ENCODE measurements around the gene LAMC2. TPM values are rescaled to one million over a fixed set of nuclear protein-coding genes. Genes with fewer than 3 reads are reported as not detected.

Gene LAMC2
- polyA plus RNA-seq, 1 donor (not counting 4 experiments of a cell fraction or from before 2014, with no cell fraction given) = 1,627 TPM

DNA sequence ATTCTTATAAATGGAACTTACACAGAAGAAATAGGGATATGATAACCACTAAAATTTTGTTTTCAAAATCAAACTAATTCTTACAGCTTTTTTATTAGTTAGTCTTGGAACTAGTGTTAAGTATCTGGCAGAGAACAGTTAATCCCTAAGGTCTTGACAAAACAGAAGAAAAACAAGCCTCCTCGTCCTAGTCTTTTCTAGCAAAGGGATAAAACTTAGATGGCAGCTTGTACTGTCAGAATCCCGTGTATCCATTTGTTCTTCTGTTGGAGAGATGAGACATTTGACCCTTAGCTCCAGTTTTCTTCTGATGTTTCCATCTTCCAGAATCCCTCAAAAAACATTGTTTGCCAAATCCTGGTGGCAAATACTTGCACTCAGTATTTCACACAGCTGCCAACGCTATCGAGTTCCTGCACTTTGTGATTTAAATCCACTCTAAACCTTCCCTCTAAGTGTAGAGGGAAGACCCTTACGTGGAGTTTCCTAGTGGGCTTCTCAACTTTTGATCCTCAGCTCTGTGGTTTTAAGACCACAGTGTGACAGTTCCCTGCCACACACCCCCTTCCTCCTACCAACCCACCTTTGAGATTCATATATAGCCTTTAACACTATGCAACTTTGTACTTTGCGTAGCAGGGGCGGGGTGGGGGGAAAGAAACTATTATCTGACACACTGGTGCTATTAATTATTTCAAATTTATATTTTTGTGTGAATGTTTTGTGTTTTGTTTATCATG, 42.3 kb upstream of the LAMC2 start:
- TF ChIP-seq, protein P1, sequence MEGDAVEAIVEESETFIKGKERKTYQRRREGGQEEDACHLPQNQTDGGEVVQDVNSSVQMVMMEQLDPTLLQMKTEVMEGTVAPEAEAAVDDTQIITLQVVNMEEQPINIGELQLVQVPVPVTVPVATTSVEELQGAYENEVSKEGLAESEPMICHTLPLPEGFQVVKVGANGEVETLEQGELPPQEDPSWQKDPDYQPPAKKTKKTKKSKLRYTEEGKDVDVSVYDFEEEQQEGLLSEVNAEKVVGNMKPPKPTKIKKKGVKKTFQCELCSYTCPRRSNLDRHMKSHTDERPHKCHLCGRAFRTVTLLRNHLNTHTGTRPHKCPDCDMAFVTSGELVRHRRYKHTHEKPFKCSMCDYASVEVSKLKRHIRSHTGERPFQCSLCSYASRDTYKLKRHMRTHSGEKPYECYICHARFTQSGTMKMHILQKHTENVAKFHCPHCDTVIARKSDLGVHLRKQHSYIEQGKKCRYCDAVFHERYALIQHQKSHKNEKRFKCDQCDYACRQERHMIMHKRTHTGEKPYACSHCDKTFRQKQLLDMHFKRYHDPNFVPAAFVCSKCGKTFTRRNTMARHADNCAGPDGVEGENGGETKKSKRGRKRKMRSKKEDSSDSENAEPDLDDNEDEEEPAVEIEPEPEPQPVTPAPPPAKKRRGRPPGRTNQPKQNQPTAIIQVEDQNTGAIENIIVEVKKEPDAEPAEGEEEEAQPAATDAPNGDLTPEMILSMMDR (optimal IDR thresholded peaks at IDR 0.05 in 1 of 3, IDR thresholded peaks at IDR 0.05 in 1 of 3, conservative IDR thresholded peaks at IDR 0.05 in 1 of 3; ENCODE audit: extremely low read depth in 1 of 3, insufficient read depth in 2 of 3, low read length in 3 of 3) = no peak
- TF ChIP-seq EZH2 (IDR thresholded peaks at IDR 0.05; ENCODE audit: low read length) = no peak

DNA sequence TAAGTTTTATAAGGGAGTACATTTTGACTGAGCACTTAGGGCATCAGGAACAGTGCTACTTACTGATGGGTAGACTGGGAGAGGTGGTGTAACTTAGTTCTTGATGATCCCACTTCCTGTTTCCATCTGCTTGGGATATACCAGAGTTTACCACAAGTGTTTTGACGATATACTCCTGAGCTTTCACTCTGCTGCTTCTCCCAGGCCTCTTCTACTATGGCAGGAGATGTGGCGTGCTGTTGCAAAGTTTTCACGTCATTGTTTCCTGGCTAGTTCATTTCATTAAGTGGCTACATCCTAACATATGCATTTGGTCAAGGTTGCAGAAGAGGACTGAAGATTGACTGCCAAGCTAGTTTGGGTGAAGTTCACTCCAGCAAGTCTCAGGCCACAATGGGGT, 41.3 kb upstream of the LAMC2 start:
- dilution Hi-C loops (cut with MboI; ENCODE audit: extremely low pct_ligation_motif_present, low sequenced_read_pairs) = no loop called here
- TF ChIP-seq, protein P1 (optimal IDR thresholded peaks at IDR 0.05 in 1 of 3, IDR thresholded peaks at IDR 0.05 in 1 of 3, conservative IDR thresholded peaks at IDR 0.05 in 1 of 3; ENCODE audit: extremely low read depth in 1 of 3, insufficient read depth in 2 of 3, low read length in 3 of 3) = no peak
- TF ChIP-seq EZH2 (IDR thresholded peaks at IDR 0.05; ENCODE audit: low read length) = no peak
- no peaks in the 10 kb centered on the region for H3K79me2 ChIP-seq (ENCODE audit: control insufficient read depth, insufficient read depth, low read length)
- H3K4me3 ChIP-seq (ENCODE audit: control insufficient read depth in 2 of 3, extremely low read depth in 1 of 3, insufficient read depth in 2 of 3, low read depth in 1 of 3, low read length in 3 of 3) = no peak overlapping the region
- FAIRE-seq (no peak), DNase-seq (ENCODE audit: low read depth, low spot score) (no peak)
- H3K4me2 ChIP-seq (ENCODE audit: control insufficient read depth, extremely low read depth, insufficient read depth, low read depth, low read length) = no peak overlapping the region
- no peak overlapping the region for H2AFZ ChIP-seq (ENCODE audit: control insufficient read depth, low read length)
- no peak overlapping the region for H3K9ac ChIP-seq (ENCODE audit: control insufficient read depth, extremely low read depth, insufficient read depth, low read length)
- no peaks in the 10 kb centered on the region for H3K9me1 ChIP-seq (ENCODE audit: control insufficient read depth, extremely low read depth, insufficient read depth, low read length)
- peaks cover 15 to 31% of the 10 kb centered on the region in 2 experiments for H3K36me3 ChIP-seq (ENCODE audit: control insufficient read depth in 2 of 2, extremely low read depth in 1 of 2, insufficient read depth in 2 of 2, low read length in 2 of 2)
- no peaks in the 10 kb centered on the region for H4K20me1 ChIP-seq (ENCODE audit: control insufficient read depth, extremely low read depth, insufficient read depth, low read length)
- H3K4me1 ChIP-seq (ENCODE audit: control insufficient read depth, extremely low read depth, insufficient read depth, low read length) = peaks cover 20% of the 10 kb centered on the region
- no peaks in the 10 kb centered on the region for H3K9me3 ChIP-seq (ENCODE audit: control insufficient read depth, low read depth, low read length)
- H3K27me3 ChIP-seq (ENCODE audit: control insufficient read depth, extremely low read depth, insufficient read depth, low read length) = no peaks in the 10 kb centered on the region
- no peak overlapping the region for H3K27ac ChIP-seq (ENCODE audit: control insufficient read depth, insufficient read depth, low read length)

More for the DNA sequence above, 42.3 kb upstream of the LAMC2 start:
- Histone ChIP-seq H3K36me3 (ENCODE audit: control insufficient read depth in 2 of 2, extremely low read depth in 1 of 2, insufficient read depth in 2 of 2, low read length in 2 of 2) (peaks cover 15 to 32% of the 10 kb centered on the region in 2 experiments), H3K9me1 (ENCODE audit: control insufficient read depth, extremely low read depth, insufficient read depth, low read length) (no peaks in the 10 kb centered on the region), H3K4me3 (ENCODE audit: control insufficient read depth in 2 of 3, extremely low read depth in 1 of 3, insufficient read depth in 2 of 3, low read depth in 1 of 3, low read length in 3 of 3) (no peak overlapping the region), H3K4me2 (ENCODE audit: control insufficient read depth, extremely low read depth, insufficient read depth, low read depth, low read length) (no peak overlapping the region), H3K9me3 (ENCODE audit: control insufficient read depth, low read depth, low read length) (no peaks in the 10 kb centered on the region), H4K20me1 (ENCODE audit: control insufficient read depth, extremely low read depth, insufficient read depth, low read length) (no peaks in the 10 kb centered on the region), H3K27ac (ENCODE audit: control insufficient read depth, insufficient read depth, low read length) (no peak overlapping the region), H3K79me2 (ENCODE audit: control insufficient read depth, insufficient read depth, low read length) (no peaks in the 10 kb centered on the region), H3K4me1 (ENCODE audit: control insufficient read depth, extremely low read depth, insufficient read depth, low read length) (peaks cover 19% of the 10 kb centered on the region), H2AFZ (ENCODE audit: control insufficient read depth, low read length) (no peak overlapping the region), H3K9ac (ENCODE audit: control insufficient read depth, extremely low read depth, insufficient read depth, low read length) (no peak overlapping the region), H3K27me3 (ENCODE audit: control insufficient read depth, extremely low read depth, insufficient read depth, low read length) (no peaks in the 10 kb centered on the region)
- dilution Hi-C loops (cut with MboI; ENCODE audit: extremely low pct_ligation_motif_present, low sequenced_read_pairs) = no loop called here
- FAIRE-seq (no peak), DNase-seq (ENCODE audit: low read depth, low spot score) (no peak)
